H4 (cell line): Measurements from ENCODE around the gene SERPINA6. TPM values are rescaled to one million over a fixed set of nuclear protein-coding genes. Genes with fewer than 3 reads are reported as not detected.
"Not testable (repeated sequence)": the region's sequence is repeated elsewhere in the genome, so short reads cannot be mapped to it uniquely, and the experiment has no call there.

ENCODE experiments used
- DNase-seq: peaks from one replicate; pipeline ENCODE4 v3.0.0-alpha.2; 2015; ENCODE audit warnings: low spot score
- total RNA-seq: library from RNA; depleted of rRNA; stranded (reverse); fragments of >200 nt; shearing (Covaris generic); gene quantifications from 2 replicates; pipeline ENCODE4 v1.2.3, GENCODE V29; 2014; rRNA removed

SERPINA6 gene
- total RNA-seq = 0.35 and 0.82 TPM in 2 replicates

GRCh38 chr14:94322648-94323570 lies at the start of gene SERPINA6:
Gene SERPINA6, minus strand, starts transcription at chr14:94323336. Its CDS starts 8,688 bp downstream, at chr14:94314648.
- DNase-seq = peak; percentile 37

- DNase-seq = no peak
Measured at GRCh38 chr14:94372021-94372605, 49.0 kb upstream of the SERPINA6 start.

GRCh38 chr14:94370524-94370910 lies 47.4 kb upstream of the SERPINA6 start:
- DNase-seq = no peak

GRCh38 chr14:94369766-94370523 lies 46.8 kb upstream of the SERPINA6 start:
- DNase-seq = not testable (repeated sequence)

- DNase-seq = no peak
Measured at GRCh38 chr14:94368956-94369355, 45.8 kb upstream of the SERPINA6 start.

GRCh38 chr14:94368243-94368590 lies 45.1 kb upstream of the SERPINA6 start:
- DNase-seq = no peak

- no peak for DNase-seq
Measured at GRCh38 chr14:94367347-94368242, 44.5 kb upstream of the SERPINA6 start.

- no peak for DNase-seq
Measured at GRCh38 chr14:94366146-94366915, 43.2 kb upstream of the SERPINA6 start, which contains the start of gene SERPINA2. Gene SERPINA2, minus strand, starts transcription at chr14:94366698.

- no peak for DNase-seq
Measured at GRCh38 chr14:94365624-94366023, 42.5 kb upstream of the SERPINA6 start.

- DNase-seq = no peak
Measured at GRCh38 chr14:94364964-94365363, 41.8 kb upstream of the SERPINA6 start.

- DNase-seq = no peak
Measured at GRCh38 chr14:94364037-94364436, 40.9 kb upstream of the SERPINA6 start.

GRCh38 chr14:94363151-94363624 lies 40.1 kb upstream of the SERPINA6 start:
- no peak for DNase-seq

- no peak for DNase-seq
Measured at GRCh38 chr14:94362614-94363133, 39.5 kb upstream of the SERPINA6 start.

GRCh38 chr14:94361682-94362081 lies 38.5 kb upstream of the SERPINA6 start:
- no peak for DNase-seq

- no peak for DNase-seq
Measured at GRCh38 chr14:94360945-94361565, 37.9 kb upstream of the SERPINA6 start.

- no peak for DNase-seq
Measured at GRCh38 chr14:94357166-94357565, 34.0 kb upstream of the SERPINA6 start.

GRCh38 chr14:94356379-94357056 lies 33.4 kb upstream of the SERPINA6 start:
- DNase-seq = no peak

- no peak for DNase-seq
Measured at GRCh38 chr14:94355191-94355794, 32.2 kb upstream of the SERPINA6 start.
